GM12873 (cell line): ENCODE measurements around the gene TMEM100.

Experiments used
- TF ChIP-seq, protein P1 (sequence below): IDR thresholded peaks from 2 replicates; pipeline ENCODE4 v1.5.1; 2012; ENCODE audit warnings: low read depth, mild to moderate bottlenecking, moderate library complexity, low read length, control low read depth; ENCODE audit not compliant: insufficient read depth; ENCODE audit errors: missing control alignments

TMEM100 gene

GRCh38 chr17:55763856-55764255, 41.2 kb upstream of the TMEM100 start:
- TF ChIP-seq, protein P1, sequence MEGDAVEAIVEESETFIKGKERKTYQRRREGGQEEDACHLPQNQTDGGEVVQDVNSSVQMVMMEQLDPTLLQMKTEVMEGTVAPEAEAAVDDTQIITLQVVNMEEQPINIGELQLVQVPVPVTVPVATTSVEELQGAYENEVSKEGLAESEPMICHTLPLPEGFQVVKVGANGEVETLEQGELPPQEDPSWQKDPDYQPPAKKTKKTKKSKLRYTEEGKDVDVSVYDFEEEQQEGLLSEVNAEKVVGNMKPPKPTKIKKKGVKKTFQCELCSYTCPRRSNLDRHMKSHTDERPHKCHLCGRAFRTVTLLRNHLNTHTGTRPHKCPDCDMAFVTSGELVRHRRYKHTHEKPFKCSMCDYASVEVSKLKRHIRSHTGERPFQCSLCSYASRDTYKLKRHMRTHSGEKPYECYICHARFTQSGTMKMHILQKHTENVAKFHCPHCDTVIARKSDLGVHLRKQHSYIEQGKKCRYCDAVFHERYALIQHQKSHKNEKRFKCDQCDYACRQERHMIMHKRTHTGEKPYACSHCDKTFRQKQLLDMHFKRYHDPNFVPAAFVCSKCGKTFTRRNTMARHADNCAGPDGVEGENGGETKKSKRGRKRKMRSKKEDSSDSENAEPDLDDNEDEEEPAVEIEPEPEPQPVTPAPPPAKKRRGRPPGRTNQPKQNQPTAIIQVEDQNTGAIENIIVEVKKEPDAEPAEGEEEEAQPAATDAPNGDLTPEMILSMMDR = no peak

DNA sequence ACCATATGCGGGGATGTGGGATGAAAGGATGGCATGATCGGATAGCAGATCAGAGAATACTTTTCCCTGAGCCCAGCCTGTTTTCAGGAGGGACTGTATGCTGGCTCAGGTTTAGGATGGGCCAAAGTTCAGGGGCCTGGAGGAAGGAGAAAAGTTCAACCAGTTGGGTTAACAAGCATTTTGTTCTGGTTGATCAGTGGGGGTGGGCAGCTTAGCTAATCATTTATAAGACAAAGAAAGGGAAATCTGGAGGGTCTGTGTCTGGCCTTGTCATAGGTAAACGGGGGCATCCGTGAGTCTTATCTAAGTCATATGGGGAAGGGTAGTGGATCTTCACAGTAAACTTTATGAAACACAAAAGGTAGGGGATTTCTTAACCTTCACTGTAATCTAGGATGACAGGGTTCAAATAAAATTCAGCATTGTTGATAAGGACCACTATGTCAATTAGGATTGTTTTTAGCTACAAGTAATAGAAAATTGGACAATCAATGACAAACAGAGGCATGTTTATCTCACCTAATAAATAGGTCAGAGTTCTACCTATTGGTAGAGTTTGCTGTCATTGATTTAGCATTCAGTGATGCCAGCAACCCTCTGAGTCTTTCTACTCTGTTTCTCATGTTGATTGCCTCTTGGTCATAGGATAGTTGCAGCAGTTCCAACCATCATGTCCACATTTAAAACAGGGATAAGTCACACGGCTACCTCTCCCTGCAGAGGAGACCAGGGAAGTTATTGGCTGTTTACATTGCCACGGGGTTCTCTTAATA, 39.6 kb upstream of the TMEM100 start:
- TF ChIP-seq, protein P1 = no peak

DNA sequence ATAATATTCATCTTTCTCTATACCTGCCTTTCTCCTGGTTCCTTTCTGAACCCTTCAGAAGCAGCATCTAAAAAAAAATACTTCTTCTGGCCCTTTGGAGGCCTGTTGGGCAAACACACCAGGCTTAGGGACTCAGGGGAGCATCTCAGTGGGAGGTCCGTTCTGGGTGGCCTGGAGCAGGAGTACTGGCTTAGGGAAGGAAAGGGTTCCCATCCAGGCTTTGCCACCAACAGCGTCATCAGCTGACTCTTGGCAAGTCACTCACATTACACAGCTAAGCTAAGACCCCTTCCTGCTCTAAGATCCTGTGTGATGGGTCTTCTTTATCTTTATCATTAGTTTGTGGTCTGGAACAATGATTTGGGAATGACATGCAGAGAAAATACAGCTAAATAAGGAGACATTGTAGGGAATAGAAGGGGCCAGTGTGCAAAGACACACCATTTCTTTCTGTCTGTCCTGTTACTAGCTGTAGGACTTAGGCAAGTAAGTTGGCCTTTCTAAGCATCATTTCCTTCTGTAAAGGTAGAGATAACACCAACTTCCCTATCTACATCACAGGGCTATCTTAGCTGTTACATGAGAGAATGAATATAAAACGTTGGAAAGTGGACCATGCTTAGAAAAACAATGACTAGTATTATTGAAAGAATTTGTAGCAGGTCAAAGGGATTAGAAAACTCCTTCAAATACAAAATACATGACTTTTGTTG, 38.1 kb upstream of the TMEM100 start:
- TF ChIP-seq, protein P1 = no peak

DNA sequence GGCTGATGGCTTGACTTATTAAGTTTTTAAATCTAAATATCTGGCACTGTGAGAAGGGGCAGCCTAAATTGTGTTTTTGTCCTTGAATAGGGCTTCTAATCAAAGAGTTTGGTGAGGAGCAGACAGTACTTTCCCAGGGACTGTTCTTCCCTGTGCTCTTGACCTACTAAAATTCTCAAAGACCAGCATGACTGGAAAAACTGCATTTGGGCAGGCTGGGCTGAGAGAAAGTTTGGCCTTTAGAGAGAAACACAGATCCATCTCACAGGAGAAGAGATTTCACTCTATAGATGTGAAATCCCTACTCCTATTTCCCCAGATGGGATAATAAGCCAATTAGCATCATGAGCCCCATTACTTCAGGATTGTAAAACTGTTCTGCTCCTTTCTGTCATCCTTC, 35.5 kb upstream of the TMEM100 start:
- TF ChIP-seq, protein P1 = no peak

DNA sequence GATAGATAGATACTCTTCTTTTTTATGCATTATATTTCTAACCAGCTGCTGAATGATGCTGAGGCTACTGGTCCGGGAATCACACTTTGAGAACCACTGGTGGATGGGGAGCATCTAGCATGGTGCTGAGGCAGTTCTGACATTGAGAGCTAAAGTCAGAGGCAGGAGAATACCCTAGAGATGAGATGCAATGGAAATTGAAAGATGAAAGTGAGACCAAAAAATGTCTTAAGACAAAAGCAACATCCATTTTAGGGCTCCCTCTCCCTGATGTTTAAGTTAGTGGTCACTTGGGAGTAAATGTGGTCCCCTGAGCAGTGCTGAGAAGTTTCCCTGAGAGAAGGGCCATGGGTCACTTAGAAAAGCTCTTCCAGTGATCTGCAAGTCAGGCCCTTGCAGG, 35.0 kb upstream of the TMEM100 start:
- TF ChIP-seq, protein P1 = no peak

- TF ChIP-seq, protein P1 = no peak
Observed at GRCh38 chr17:55756689-55757088, 34.0 kb upstream of the TMEM100 start.

GRCh38 chr17:55751720-55752250, 29.1 kb upstream of the TMEM100 start:
- TF ChIP-seq, protein P1 = no peak
